ENCODE results near the gene MFRP.

DNA sequence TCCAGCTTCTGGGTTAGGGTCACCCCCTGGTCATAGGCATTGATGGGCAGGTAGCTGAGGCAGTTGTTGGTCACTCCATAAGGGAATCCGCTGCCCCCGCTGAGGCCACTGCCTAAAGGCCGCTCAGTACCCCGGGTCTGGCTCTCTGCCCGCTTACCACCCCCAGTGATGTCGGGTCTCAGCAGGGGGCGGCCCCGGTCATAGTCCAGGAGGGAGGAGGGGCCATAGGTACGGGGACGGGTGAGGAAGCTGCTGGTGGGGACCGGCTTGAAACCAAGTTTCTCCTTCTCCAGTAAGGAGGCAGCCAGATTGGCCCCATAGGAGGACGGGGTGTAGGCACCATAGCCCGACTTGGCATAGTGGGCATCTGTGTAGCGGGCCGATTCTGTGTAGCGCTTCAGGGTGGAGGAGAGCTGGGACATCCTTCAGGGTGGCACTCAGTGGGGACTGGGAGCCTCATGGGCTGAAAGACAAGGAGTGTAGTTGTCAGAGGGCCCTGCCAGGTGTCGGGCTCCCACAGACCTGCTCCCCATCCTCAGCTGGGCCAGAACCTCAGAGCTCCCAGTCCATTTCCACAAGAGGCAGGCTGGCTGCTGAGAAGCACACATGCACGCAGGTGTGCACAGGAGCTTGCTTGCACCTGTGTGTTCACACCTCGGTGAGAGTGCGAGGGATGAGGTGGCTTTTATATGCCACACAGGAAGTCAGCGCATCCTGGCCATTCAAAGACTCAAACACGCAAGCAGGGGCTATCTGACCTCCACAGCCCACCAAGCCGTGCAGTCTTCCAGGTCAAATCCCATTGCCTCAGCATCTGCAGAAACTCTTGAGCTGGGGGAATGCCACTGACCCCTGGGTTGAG, 26.8 kb upstream of the MFRP start:
- TF ChIP-seq POLR2A (IDR thresholded peaks at IDR 0.05; ENCODE audit: extremely low read depth, insufficient read length) = no peak
- TF ChIP-seq, protein P1, sequence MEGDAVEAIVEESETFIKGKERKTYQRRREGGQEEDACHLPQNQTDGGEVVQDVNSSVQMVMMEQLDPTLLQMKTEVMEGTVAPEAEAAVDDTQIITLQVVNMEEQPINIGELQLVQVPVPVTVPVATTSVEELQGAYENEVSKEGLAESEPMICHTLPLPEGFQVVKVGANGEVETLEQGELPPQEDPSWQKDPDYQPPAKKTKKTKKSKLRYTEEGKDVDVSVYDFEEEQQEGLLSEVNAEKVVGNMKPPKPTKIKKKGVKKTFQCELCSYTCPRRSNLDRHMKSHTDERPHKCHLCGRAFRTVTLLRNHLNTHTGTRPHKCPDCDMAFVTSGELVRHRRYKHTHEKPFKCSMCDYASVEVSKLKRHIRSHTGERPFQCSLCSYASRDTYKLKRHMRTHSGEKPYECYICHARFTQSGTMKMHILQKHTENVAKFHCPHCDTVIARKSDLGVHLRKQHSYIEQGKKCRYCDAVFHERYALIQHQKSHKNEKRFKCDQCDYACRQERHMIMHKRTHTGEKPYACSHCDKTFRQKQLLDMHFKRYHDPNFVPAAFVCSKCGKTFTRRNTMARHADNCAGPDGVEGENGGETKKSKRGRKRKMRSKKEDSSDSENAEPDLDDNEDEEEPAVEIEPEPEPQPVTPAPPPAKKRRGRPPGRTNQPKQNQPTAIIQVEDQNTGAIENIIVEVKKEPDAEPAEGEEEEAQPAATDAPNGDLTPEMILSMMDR (IDR thresholded peaks at IDR 0.05; ENCODE audit: low read depth, low read length) = no peak

Data from NB4 (cell line).